ACC112 (cell line): Measurements from ENCODE around the gene NF2.

Experiments
- H2AFZ ChIP-seq: fragments of 200-600 bp; sonication (generic); one replicate; pipeline ENCODE4 v1.6.0; 2017; ENCODE audit warnings: antibody characterized with exemption, low read length; ENCODE audit not compliant: unreplicated experiment
- H3K27ac ChIP-seq: fragments of 200-600 bp; sonication (generic); 2 replicates; pipeline ENCODE4 v1.5.1; 2014; ENCODE audit warnings: low read depth, mild to moderate bottlenecking, antibody characterized with exemption, low read length, moderate library complexity
- H3K27me3 ChIP-seq: fragments of 200-600 bp; sonication (generic); 2 replicates; pipeline ENCODE4 v1.6.1; 2014; ENCODE audit warnings: mild to moderate bottlenecking, antibody characterized with exemption, low read length, moderate library complexity, mixed read lengths; ENCODE audit not compliant: insufficient read depth
- H3K36me3 ChIP-seq: fragments of 200-600 bp; sonication (generic); 2 replicates; pipeline ENCODE4 v1.6.1; 2016; ENCODE audit warnings: mild to moderate bottlenecking, antibody characterized with exemption, low read length, moderate library complexity, mixed read lengths; ENCODE audit not compliant: insufficient read depth
- H3K4me1 ChIP-seq: fragments of 200-600 bp; sonication (generic); one replicate; pipeline ENCODE4 v1.6.1; 2016; ENCODE audit warnings: low read length, mixed read lengths; ENCODE audit not compliant: insufficient read depth, unreplicated experiment, control insufficient read depth
- H3K4me3 ChIP-seq: fragments of 200-600 bp; sonication (generic); 2 replicates; pipeline ENCODE4 v1.5.1; 2014; ENCODE audit warnings: mild to moderate bottlenecking, low read depth, low read length
- H3K79me2 ChIP-seq: fragments of 200-600 bp; sonication (generic); one replicate; pipeline ENCODE4 v1.6.0; 2016; ENCODE audit warnings: low read length; ENCODE audit not compliant: control insufficient read depth, unreplicated experiment, insufficient read depth

The NF2 gene

GRCh38 chr22:29712119-29712518 is 108.7 kb downstream of the NF2 start:
- Histone ChIP-seq H3K4me3 (no peak overlapping the region), H3K27ac (no peak overlapping the region), H3K4me1 (no peaks in the 10 kb centered on the region), H2AFZ (no peak overlapping the region), H3K36me3 (no peaks in the 10 kb centered on the region), H3K27me3 (no peaks in the 10 kb centered on the region; the same call in 1 of the 2 replicates), H3K79me2 (no peaks in the 10 kb centered on the region)

- H3K4me3 ChIP-seq, result no peak overlapping the region
- H3K36me3 ChIP-seq, result no peaks in the 10 kb centered on the region
- no peaks in the 10 kb centered on the region for H3K79me2 ChIP-seq
- H3K4me1 ChIP-seq, result no peaks in the 10 kb centered on the region
- no peak overlapping the region for H2AFZ ChIP-seq
- H3K27me3 ChIP-seq, result no peaks in the 10 kb centered on the region; the same call in 1 of the 2 replicates
- H3K27ac ChIP-seq, result no peak overlapping the region
Observed at GRCh38 chr22:29713156-29713727, 109.8 kb downstream of the NF2 start.

- H3K4me1 ChIP-seq, result no peaks in the 10 kb centered on the region
- no peaks in the 10 kb centered on the region for H3K36me3 ChIP-seq
- H3K4me3 ChIP-seq, result no peak overlapping the region
- no peaks in the 10 kb centered on the region for H3K79me2 ChIP-seq
- H3K27ac ChIP-seq, result no peak overlapping the region
- peaks cover 12% of the 10 kb centered on the region for H3K27me3 ChIP-seq
- no peak overlapping the region for H2AFZ ChIP-seq
Observed at GRCh38 chr22:29715240-29715639, 111.8 kb downstream of the NF2 start.

GRCh38 chr22:29715705-29716104 is 112.3 kb downstream of the NF2 start:
- H3K27ac ChIP-seq, result no peak overlapping the region
- no peaks in the 10 kb centered on the region for H3K4me1 ChIP-seq
- H2AFZ ChIP-seq, result no peak overlapping the region
- H3K36me3 ChIP-seq, result no peaks in the 10 kb centered on the region
- H3K79me2 ChIP-seq, result no peaks in the 10 kb centered on the region
- no peak overlapping the region for H3K4me3 ChIP-seq
- peaks cover 12% of the 10 kb centered on the region for H3K27me3 ChIP-seq

GRCh38 chr22:29716814-29717545 is 113.5 kb downstream of the NF2 start:
- Histone ChIP-seq H2AFZ (no peak overlapping the region), H3K27ac (no peak overlapping the region), H3K4me1 (no peaks in the 10 kb centered on the region), H3K36me3 (no peaks in the 10 kb centered on the region), H3K4me3 (no peak overlapping the region), H3K79me2 (no peaks in the 10 kb centered on the region), H3K27me3 (peaks cover 14% of the 10 kb centered on the region)

- no peak overlapping the region for H3K4me3 ChIP-seq
- H3K36me3 ChIP-seq, result no peaks in the 10 kb centered on the region
- no peaks in the 10 kb centered on the region for H3K4me1 ChIP-seq
- H3K27me3 ChIP-seq, result peaks cover 14% of the 10 kb centered on the region
- H3K27ac ChIP-seq, result no peak overlapping the region
- no peaks in the 10 kb centered on the region for H3K79me2 ChIP-seq
- no peak overlapping the region for H2AFZ ChIP-seq
Observed at GRCh38 chr22:29717789-29718188, 114.4 kb downstream of the NF2 start.

GRCh38 chr22:29718949-29719898 is 115.8 kb downstream of the NF2 start:
- Histone ChIP-seq H3K27ac (no peak overlapping the region), H3K4me1 (no peaks in the 10 kb centered on the region), H3K79me2 (no peaks in the 10 kb centered on the region), H3K4me3 (no peak overlapping the region), H2AFZ (no peak overlapping the region), H3K27me3 (peaks cover 14% of the 10 kb centered on the region), H3K36me3 (no peaks in the 10 kb centered on the region)

GRCh38 chr22:29719899-29720645 is 116.6 kb downstream of the NF2 start, which contains the start of gene CABP7:
CABP7 (plus strand) TSS chr22:29720003; CDS start chr22:29720425, 422 bp downstream.
- Histone ChIP-seq H3K36me3 (no peaks in the 10 kb centered on the region), H3K4me1 (no peaks in the 10 kb centered on the region), H3K27me3 (peaks cover 14% of the 10 kb centered on the region), H3K4me3 (no peak within 1 kb of the TSS), H2AFZ (no peak within 1 kb of the TSS), H3K27ac (no peak within 1 kb of the TSS), H3K79me2 (no peaks in the 10 kb centered on the region)

GRCh38 chr22:29720811-29721323 is 117.4 kb downstream of the NF2 start:
- H3K36me3 ChIP-seq, result no peaks in the 10 kb centered on the region
- no peaks in the 10 kb centered on the region for H3K79me2 ChIP-seq
- no peak overlapping the region for H3K4me3 ChIP-seq
- no peaks in the 10 kb centered on the region for H3K4me1 ChIP-seq
- H3K27ac ChIP-seq, result no peak overlapping the region
- H2AFZ ChIP-seq, result no peak overlapping the region
- H3K27me3 ChIP-seq, result peaks cover 14% of the 10 kb centered on the region

- Histone ChIP-seq H3K4me1 (no peaks in the 10 kb centered on the region), H3K36me3 (no peaks in the 10 kb centered on the region), H3K4me3 (no peak overlapping the region), H2AFZ (no peak overlapping the region), H3K79me2 (no peaks in the 10 kb centered on the region), H3K27ac (no peak overlapping the region), H3K27me3 (peaks cover 14% of the 10 kb centered on the region)
Observed at GRCh38 chr22:29722151-29722550, 118.7 kb downstream of the NF2 start.
